Measurements from ENCODE around the gene ETNK2. TPM values are rescaled to one million over a fixed set of nuclear protein-coding genes. Genes with fewer than 3 reads are reported as not detected.
A peak's percentile ranks its signal among the peaks of the same experiment; 100 is the strongest.

Gene ETNK2
- total and polyA plus RNA-seq, 7 donors, result 0.46 to 10.5 (median 6.6) TPM

- WGBS, 2 donors, result 44 to 50% methylated on average over 5 of the region's 5 CpGs
- H3K27ac ChIP-seq, result no peak within 1 kb of the TSS
- peaks cover 0 to 10% (median 0%) of the 10 kb centered on the region in 3 donors for H3K27me3 ChIP-seq
- DNase-seq, result no peak
- peaks cover 0 to 9% (median 3%) of the 10 kb centered on the region in 4 donors for H3K9me3 ChIP-seq
- H3K4me3 ChIP-seq, result no peak within 1 kb of the TSS
- TF ChIP-seq CTCF (IDR thresholded peaks at IDR 0.05) (no peak), POLR2AphosphoS5 (IDR thresholded peaks at IDR 0.05) (no peak), POLR2A (IDR thresholded peaks at IDR 0.05) (no peak), EP300 (IDR thresholded peaks at IDR 0.05) (no peak)
- H3K4me1 ChIP-seq, result no peaks in the 10 kb centered on the region
- intact Hi-C loops (cut with DNase I), result no loop called here
- H3K36me3 ChIP-seq, result no peaks in the 10 kb centered on the region
Observed at GRCh38 chr1:204166219-204166618, 14.4 kb upstream of the ETNK2 start, which contains the start of gene REN. Gene REN (minus strand): TSS chr1:204166337. CDS start chr1:204166293, 44 bp downstream.

- DNase-seq, result peak; percentile 86
Observed at GRCh38 chr1:204162494-204163074, 10.7 kb upstream of the ETNK2 start.

GRCh38 chr1:204161609-204162493 lies 10.0 kb upstream of the ETNK2 start:
- no peak overlapping the region for H3K4me3 ChIP-seq
- no peak overlapping the region for H3K27ac ChIP-seq
- no peaks in the 10 kb centered on the region for H3K36me3 ChIP-seq
- DNase-seq, result no peak
- H3K27me3 ChIP-seq, result peaks cover 0 to 10% (median 0%) of the 10 kb centered on the region in 3 donors
- 55 to 74% methylated on average over 14 of the region's 14 CpGs for WGBS, 2 donors
- intact Hi-C loops (cut with DNase I), result loop anchor here (1.0 kb wide), 2 partner anchors 45 to 201 kb away; no protein-coding TSS in a partner anchor
- TF ChIP-seq CTCF (IDR thresholded peaks at IDR 0.05), result no peak
- TF ChIP-seq EP300 (IDR thresholded peaks at IDR 0.05), result no peak
- TF ChIP-seq POLR2AphosphoS5 (IDR thresholded peaks at IDR 0.05), result no peak
- TF ChIP-seq POLR2A (IDR thresholded peaks at IDR 0.05), result no peak
- H3K4me1 ChIP-seq, result no peaks in the 10 kb centered on the region
- no peaks in the 10 kb centered on the region for H3K9me3 ChIP-seq

More at GRCh38 chr1:204162494-204163074, 10.7 kb upstream of the ETNK2 start:
- Histone ChIP-seq H3K9me3 (no peaks in the 10 kb centered on the region), H3K4me1 (no peaks in the 10 kb centered on the region), H3K36me3 (no peaks in the 10 kb centered on the region), H3K27me3 (peaks cover 0 to 10% (median 0%) of the 10 kb centered on the region in 3 donors), H3K4me3 (no peak overlapping the region), H3K27ac (no peak overlapping the region)
- TF ChIP-seq CTCF (IDR thresholded peaks at IDR 0.05) (peak; percentile 90 to 98 (median 94)), POLR2AphosphoS5 (IDR thresholded peaks at IDR 0.05) (no peak), POLR2A (IDR thresholded peaks at IDR 0.05) (no peak), EP300 (IDR thresholded peaks at IDR 0.05) (no peak)
- intact Hi-C loops (cut with DNase I), result loop anchor here (1.0 kb wide), 2 partner anchors 45 to 201 kb away; no protein-coding TSS in a partner anchor
- WGBS, 2 donors, result 8 to 16% methylated on average over 7 of the region's 7 CpGs

GRCh38 chr1:204157962-204158361 lies 6.1 kb upstream of the ETNK2 start:
- Histone ChIP-seq H3K4me1 (no peaks in the 10 kb centered on the region), H3K4me3 (no peak overlapping the region), H3K9me3 (no peaks in the 10 kb centered on the region), H3K27me3 (peaks cover 0 to 14% (median 0%) of the 10 kb centered on the region in 3 donors), H3K36me3 (no peaks in the 10 kb centered on the region), H3K27ac (no peak overlapping the region)
- intact Hi-C loops (cut with DNase I), result no loop called here
- DNase-seq, result no peak
- TF ChIP-seq EP300 (IDR thresholded peaks at IDR 0.05), result no peak
- no peak for TF ChIP-seq CTCF (IDR thresholded peaks at IDR 0.05)
- TF ChIP-seq POLR2A (IDR thresholded peaks at IDR 0.05), result no peak
- TF ChIP-seq POLR2AphosphoS5 (IDR thresholded peaks at IDR 0.05), result no peak
- 64 to 78% methylated on average over 6 of the region's 6 CpGs for WGBS, 2 donors

Data from sigmoid colon (tissue), 7 donors.